GM18951 (cell line): ENCODE results near the gene CHKA.

Experiments
- POLR2A ChIP-seq: IDR thresholded peaks from 4 replicates; pipeline ENCODE4 v1.6.1; 2011; ENCODE audit warnings: mild to moderate bottlenecking; ENCODE audit not compliant: insufficient read length, insufficient read depth; ENCODE audit errors: extremely low read depth
- in situ Hi-C: fragments of 300-500 bp; cut with MboI; formaldehyde crosslinking; loops from one replicate; pipeline ENCODE4 v1.12.0; 2022; ENCODE audit warnings: low sequenced_read_pairs, mixed read lengths, inconsistent platforms; ENCODE audit not compliant: unreplicated experiment

CHKA gene

GRCh38 chr11:68038718-68039525, 82.3 kb downstream of the CHKA start, which contains the start of gene TCIRG1:
Gene TCIRG1 (plus strand): TSS chr11:68039025. CDS start chr11:68041272, 2,247 bp downstream.
- TF ChIP-seq POLR2A: peak; percentile 93
- in situ Hi-C loops: no loop called here

DNA sequence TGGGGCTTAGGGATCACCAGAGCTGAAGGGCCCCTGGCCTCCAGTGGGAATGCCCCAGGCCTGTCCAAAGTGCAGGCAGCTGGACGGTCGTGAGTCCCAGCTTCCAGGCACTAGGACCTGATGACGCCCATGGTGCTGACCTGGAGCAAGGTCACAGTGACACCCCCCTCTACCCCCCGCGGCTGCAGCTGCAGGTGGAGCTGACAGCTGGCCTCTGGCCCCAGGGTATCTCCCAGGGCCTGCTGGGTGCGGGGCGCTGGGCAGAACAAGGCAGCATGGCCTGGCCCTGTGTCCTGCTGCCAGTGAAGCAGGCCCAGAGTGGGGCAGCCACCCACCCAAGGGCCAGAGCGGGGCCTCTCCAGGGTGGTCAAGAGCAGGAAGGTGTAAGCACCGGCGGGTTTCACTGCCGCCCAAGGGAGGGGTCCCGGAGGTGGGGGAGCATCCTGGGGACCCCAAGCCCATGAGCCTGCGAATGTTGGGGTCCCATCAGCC, 82.9 kb downstream of the CHKA start:
- TF ChIP-seq POLR2A: no peak
- in situ Hi-C loops: no loop called here

DNA sequence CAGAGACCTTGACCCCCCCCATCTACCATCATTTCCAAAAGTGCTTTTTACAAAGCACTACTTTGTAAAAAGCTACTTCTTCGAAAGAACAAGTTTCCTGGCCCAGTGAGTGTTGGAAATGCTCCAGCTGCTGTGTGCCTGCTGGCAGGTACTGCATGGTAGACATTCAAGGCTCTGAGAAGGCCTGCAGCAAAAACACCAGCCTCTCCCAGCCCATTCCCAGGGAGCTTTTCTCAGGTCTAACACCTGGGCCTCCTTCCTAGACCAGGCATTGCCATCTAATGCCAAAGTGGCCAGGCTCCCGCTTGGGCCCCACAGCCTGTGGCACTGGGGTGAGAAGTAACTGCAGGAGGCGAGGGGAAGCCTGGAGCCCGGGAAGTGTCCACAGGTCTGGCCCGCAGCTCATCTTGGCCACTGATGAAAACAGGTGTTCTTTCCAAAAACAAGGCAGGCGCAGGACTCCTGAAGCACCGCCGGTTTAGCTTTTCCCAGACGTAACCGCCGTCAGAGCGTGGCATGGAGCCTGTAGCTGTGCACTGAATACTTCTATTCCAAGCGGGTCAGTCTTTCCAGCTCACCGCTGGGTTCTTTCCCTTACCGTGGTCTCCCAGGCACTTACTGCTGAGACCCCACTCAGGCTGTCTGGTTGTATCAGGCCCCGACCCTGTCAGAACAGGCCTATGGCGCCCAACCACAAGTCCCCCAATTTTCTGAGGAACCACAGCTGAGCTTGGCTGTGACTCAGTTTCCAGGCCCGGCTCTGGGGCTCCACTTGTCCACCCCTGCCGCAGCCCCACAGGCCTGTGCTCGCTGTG, 83.6 kb downstream of the CHKA start:
- in situ Hi-C loops: no loop called here
- TF ChIP-seq POLR2A: peak; percentile 13

DNA sequence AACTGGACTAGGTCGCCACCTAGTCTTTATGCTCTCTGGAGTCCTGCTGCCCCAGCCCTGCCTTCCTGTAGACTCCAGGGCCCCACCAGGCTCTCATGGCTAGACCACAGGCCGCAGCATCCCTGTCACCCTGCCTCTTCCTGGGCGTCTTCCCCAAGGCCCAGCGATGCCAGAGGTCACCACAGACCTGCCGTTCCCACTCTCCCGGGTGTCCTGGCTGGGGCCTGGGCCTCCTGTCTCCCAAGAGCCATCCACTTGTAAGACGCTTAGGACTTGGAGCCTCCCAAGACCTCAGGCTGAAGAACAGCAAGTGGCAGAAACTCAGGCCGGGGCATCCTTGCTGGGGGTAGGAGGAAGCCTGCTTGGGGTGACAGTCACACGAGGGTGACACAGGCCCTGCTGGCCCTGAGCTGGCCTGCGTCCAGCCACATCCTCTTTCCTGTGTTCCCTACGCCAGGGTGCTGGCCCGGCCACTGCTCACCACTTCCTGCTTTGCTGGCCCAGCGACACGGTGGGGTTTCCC, 84.4 kb downstream of the CHKA start:
- in situ Hi-C loops: no loop called here
- no peak for TF ChIP-seq POLR2A

GRCh38 chr11:68036141-68036716, 85.0 kb downstream of the CHKA start:
- in situ Hi-C loops: no loop called here

GRCh38 chr11:68035266-68035876, 85.8 kb downstream of the CHKA start:
- in situ Hi-C loops: no loop called here

More at GRCh38 chr11:68036141-68036716, 85.0 kb downstream of the CHKA start:
- no peak for TF ChIP-seq POLR2A

GRCh38 chr11:68033708-68034045, 87.5 kb downstream of the CHKA start:
- in situ Hi-C loops: no loop called here
- no peak for TF ChIP-seq POLR2A

More at GRCh38 chr11:68035266-68035876, 85.8 kb downstream of the CHKA start:
- TF ChIP-seq POLR2A: no peak

DNA sequence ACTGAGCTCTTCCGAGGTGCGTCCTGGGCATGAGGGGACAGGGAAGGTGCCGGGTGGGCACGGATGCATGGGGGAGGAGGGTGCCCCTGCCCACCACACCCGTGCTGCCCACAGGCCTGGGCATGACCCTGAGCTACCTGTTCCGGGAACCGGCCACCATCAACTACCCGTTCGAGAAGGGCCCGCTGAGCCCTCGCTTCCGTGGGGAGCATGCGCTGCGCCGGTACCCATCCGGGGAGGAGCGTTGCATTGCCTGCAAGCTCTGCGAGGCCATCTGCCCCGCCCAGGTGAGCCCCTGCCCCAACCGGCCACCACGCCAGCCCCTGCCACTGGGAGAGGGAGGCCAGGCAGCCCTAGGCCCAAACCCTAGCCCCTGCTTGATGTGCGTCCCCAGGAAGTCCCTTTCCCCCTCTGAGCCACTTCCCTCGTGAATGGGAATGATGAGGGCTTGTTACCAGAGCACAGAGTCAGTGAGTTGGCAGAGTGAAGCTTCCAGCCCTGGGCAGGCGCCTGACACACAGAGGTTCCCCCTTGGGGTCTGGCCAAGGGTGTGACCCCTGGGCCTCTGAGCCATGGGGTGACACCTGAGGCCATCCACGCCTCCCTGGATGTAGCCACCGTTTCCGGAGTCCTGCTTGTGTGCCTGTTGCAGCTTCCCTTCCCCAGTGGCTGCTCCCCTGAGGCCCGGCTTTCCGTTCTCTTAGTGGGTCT, 88.0 kb downstream of the CHKA start:
- no peak for TF ChIP-seq POLR2A
- in situ Hi-C loops: no loop called here

GRCh38 chr11:68032003-68032402, 89.2 kb downstream of the CHKA start:
- in situ Hi-C loops: no loop called here
- no peak for TF ChIP-seq POLR2A

DNA sequence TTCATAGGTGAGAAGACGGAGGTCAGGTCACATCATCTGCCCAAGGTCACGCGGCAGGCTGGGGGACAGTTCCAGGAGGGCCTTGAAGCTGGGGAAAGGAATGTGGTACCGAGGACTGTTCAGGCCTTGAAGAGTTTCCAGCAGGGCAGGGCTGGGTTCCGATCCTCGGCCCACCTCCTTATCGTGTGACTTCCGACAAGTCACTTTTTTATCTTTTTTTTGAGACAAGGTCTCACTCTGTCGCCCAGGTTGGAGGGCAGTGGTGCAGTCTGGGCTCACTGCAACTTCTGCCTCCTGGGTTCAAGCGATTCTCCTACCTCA, 90.1 kb downstream of the CHKA start:
- in situ Hi-C loops: no loop called here
- TF ChIP-seq POLR2A: no peak

GRCh38 chr11:68030318-68031143, 90.7 kb downstream of the CHKA start, which contains the start of gene NDUFS8:
Gene NDUFS8 (plus strand): TSS chr11:68030681. CDS start chr11:68032152, 1,471 bp downstream.
- in situ Hi-C loops: no loop called here
- TF ChIP-seq POLR2A: peak; percentile 72
